GM18907 (cell line): ENCODE results near the gene GALNT11.
"Not testable (repeated sequence)": the region's sequence is repeated elsewhere in the genome, so short reads cannot be mapped to it uniquely, and the experiment has no call there.

ENCODE experiments used
- ATAC-seq: cut with Tn5 transposase; IDR thresholded peaks from one replicate; pipeline ENCODE4 v1.9.1; 2021; ENCODE audit warnings: mild to moderate bottlenecking, moderate library complexity; ENCODE audit not compliant: unreplicated experiment

GALNT11 gene

GRCh38 chr7:152025077-152025936 is at the start of gene GALNT11:
TSS of gene GALNT11 (plus strand) at chr7:152025674. CDS start at chr7:152094228, 68,554 bp downstream.
- peak; percentile 97 for ATAC-seq

GRCh38 chr7:151978616-151979015 is 46.9 kb upstream of the GALNT11 start:
- ATAC-seq: no peak

GRCh38 chr7:151981223-151981622 is 44.3 kb upstream of the GALNT11 start:
- ATAC-seq: no peak

GRCh38 chr7:151982806-151983205 is 42.7 kb upstream of the GALNT11 start:
- ATAC-seq: no peak

GRCh38 chr7:151984612-151985011 is 40.9 kb upstream of the GALNT11 start:
- ATAC-seq: no peak

GRCh38 chr7:151987748-151988529 is 37.5 kb upstream of the GALNT11 start:
- no peak for ATAC-seq

GRCh38 chr7:151992375-151992774 is 33.1 kb upstream of the GALNT11 start:
- ATAC-seq: peak; percentile 66

GRCh38 chr7:151993977-151994676 is 31.3 kb upstream of the GALNT11 start:
- no peak for ATAC-seq

- no peak for ATAC-seq
These were observed 25.9 kb upstream of the GALNT11 start for GRCh38 chr7:151999424-152000090.

GRCh38 chr7:152000191-152000590 is 25.3 kb upstream of the GALNT11 start:
- ATAC-seq: no peak

- ATAC-seq: no peak
These were observed 19.1 kb upstream of the GALNT11 start for GRCh38 chr7:152006336-152006735.

- ATAC-seq: no peak
These were observed 13.6 kb upstream of the GALNT11 start for GRCh38 chr7:152011860-152012259.

- no peak for ATAC-seq
These were observed 12.2 kb upstream of the GALNT11 start for GRCh38 chr7:152013230-152013629.

- ATAC-seq: no peak
These were observed 11.5 kb upstream of the GALNT11 start for GRCh38 chr7:152013974-152014373.

GRCh38 chr7:152014722-152015121 is 10.8 kb upstream of the GALNT11 start:
- ATAC-seq: no peak

GRCh38 chr7:152015600-152015999 is 9.9 kb upstream of the GALNT11 start:
- ATAC-seq: no peak

- no peak for ATAC-seq
These were observed 8.5 kb upstream of the GALNT11 start for GRCh38 chr7:152016947-152017346.

- not testable (repeated sequence) for ATAC-seq
These were observed 7.8 kb upstream of the GALNT11 start for GRCh38 chr7:152017683-152018082.

- ATAC-seq: not testable (repeated sequence)
These were observed 3.7 kb upstream of the GALNT11 start for GRCh38 chr7:152021740-152022139.

- ATAC-seq: no peak
These were observed 740 bp downstream of the GALNT11 start for GRCh38 chr7:152025937-152026890.
